C4-2B (cell line): ENCODE data around the gene LIF.

Experiments used
- CTCF ChIP-seq: fragments of 450-650 bp; conservative IDR thresholded peaks from 2 replicates; pipeline ENCODE4 v1.5.1; 2017; ENCODE audit warnings: mild to moderate bottlenecking
- ZFX ChIP-seq: fragments of 450-650 bp; IDR thresholded peaks from 2 replicates; pipeline ENCODE4 v1.6.1; 2017

- TF ChIP-seq CTCF: no peak
- TF ChIP-seq ZFX: no peak
Measured at GRCh38 chr22:30196880-30197336, 49.7 kb downstream of the LIF start.
